Gastroesophageal sphincter (tissue), 3 donors: ENCODE measurements around the gene MARK3.

Experiments used
- EP300 ChIP-seq: sonication (generic); formaldehyde crosslinking; IDR thresholded peaks from one replicate; pipeline ENCODE4 v1.6.1; 2017; ENCODE audit warnings: antibody characterized with exemption, mild to moderate bottlenecking
- POLR2AphosphoS5 ChIP-seq: sonication (generic); formaldehyde crosslinking; IDR thresholded peaks from one replicate; pipeline ENCODE4 v1.6.1; 2017; ENCODE audit warnings: antibody characterized with exemption
- TF ChIP-seq, protein P1 (sequence below), 4 experiments: fragments of 200-600 bp in 2 of 4; fragments of 450-650 bp in 2 of 4; sonication (generic) in 1 of 4; IDR thresholded peaks; one replicate each; pipeline ENCODE4 v1.5.1; 2017 to 2019; ENCODE audit warnings: antibody characterized with exemption in 4 of 4, mild to moderate bottlenecking in 2 of 4, moderate library complexity in 2 of 4

DNA sequence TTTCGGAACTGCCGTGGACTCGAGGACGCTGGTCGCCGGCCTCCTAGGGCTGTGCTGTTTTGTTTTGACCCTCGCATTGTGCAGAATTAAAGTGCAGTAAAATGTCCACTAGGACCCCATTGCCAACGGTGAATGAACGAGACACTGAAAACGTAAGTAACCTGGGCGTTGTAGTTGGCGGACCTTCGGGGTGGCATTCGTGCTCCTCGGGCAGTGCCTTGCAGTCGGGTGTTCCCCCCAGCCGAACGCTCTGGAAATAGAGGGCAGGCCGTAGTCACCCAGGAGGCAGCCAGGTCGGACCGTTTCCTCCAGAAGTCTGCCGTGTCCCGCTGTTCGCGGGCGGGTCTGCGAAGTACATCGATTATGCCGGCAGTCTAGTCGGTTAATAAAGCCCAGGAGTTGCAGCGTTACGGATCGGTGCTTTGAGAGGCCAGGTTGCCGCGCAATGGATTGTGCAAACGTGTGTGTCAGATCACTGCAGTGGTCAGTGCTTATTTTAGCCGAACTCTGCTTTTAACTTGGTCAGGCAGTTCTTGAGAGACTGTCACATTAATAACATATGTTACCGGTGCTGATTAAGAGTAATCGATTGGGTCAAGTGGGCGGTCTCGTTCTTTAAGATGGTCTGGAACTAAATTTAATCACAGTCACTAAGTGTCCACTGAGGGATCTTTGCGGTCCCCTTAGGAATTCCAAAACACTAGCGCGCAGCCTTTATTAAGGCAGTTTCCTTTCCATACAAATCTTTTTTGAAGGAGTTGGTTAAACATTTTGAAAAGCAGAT lies 906 bp downstream of the MARK3 start:
- TF ChIP-seq, protein P1, sequence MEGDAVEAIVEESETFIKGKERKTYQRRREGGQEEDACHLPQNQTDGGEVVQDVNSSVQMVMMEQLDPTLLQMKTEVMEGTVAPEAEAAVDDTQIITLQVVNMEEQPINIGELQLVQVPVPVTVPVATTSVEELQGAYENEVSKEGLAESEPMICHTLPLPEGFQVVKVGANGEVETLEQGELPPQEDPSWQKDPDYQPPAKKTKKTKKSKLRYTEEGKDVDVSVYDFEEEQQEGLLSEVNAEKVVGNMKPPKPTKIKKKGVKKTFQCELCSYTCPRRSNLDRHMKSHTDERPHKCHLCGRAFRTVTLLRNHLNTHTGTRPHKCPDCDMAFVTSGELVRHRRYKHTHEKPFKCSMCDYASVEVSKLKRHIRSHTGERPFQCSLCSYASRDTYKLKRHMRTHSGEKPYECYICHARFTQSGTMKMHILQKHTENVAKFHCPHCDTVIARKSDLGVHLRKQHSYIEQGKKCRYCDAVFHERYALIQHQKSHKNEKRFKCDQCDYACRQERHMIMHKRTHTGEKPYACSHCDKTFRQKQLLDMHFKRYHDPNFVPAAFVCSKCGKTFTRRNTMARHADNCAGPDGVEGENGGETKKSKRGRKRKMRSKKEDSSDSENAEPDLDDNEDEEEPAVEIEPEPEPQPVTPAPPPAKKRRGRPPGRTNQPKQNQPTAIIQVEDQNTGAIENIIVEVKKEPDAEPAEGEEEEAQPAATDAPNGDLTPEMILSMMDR (IDR thresholded peaks at IDR 0.05): no peak
- no peak for TF ChIP-seq EP300
- TF ChIP-seq POLR2AphosphoS5: no peak
